Spleen (tissue), 7 donors: ENCODE results near the gene ADAMTS18.

Source experiments
- CTCF ChIP-seq, 11 experiments: fragments of 200-600 bp in 7 of 11; fragments of 450-650 bp in 4 of 11; sonication (generic) in 4 of 11; IDR thresholded peaks in 8 of 11; conservative IDR thresholded peaks in 3 of 11; 1 replicate in 7 of 11; 2 replicates in 4 of 11; pipeline versions ENCODE4 v1.4.0 to v1.8.0; 2016 to 2021; ENCODE audit warnings: antibody characterized with exemption in 11 of 11, inconsistent platforms in 4 of 11, mild to moderate bottlenecking in 1 of 11
- POLR2A ChIP-seq, 3 donors: fragments of 450-650 bp; IDR thresholded peaks; one replicate each; pipeline ENCODE4 v1.5.1; 2017; ENCODE audit warnings: antibody characterized with exemption in 3 of 3, mild to moderate bottlenecking in 1 of 3
- POLR2AphosphoS5 ChIP-seq, 3 donors: sonication (generic); formaldehyde crosslinking; IDR thresholded peaks; one replicate each; pipeline ENCODE4 v1.5.1; 2017; ENCODE audit warnings: antibody characterized with exemption in 3 of 3
- donor health status: DM: no; HTN: no; CAD: no; lungs with moderate emphysema.
- donor health status: DM: no; HTN: no; CAD: no.
- donor health status: DM: no; HTN: no; CAD: no.

GRCh38 chr16:77290451-77291115, 144.3 kb downstream of the ADAMTS18 start:
- TF ChIP-seq POLR2AphosphoS5 (IDR thresholded peaks at IDR 0.05) (no peak), CTCF (IDR thresholded peaks at IDR 0.05 in 8 of 11, conservative IDR thresholded peaks at IDR 0.05 in 3 of 11) (no peak), POLR2A (IDR thresholded peaks at IDR 0.05) (no peak)
